Astrocyte (in vitro differentiated cells and primary cell): Measurements from ENCODE around the gene LPIN3.

Experiments used
- CTCF ChIP-seq: IDR thresholded peaks from 2 replicates; pipeline ENCODE4 v1.5.1; 2011; ENCODE audit warnings: low read depth, mild to moderate bottlenecking, inconsistent platforms, low read length, moderate library complexity; ENCODE audit not compliant: insufficient read depth
- EZH2 ChIP-seq: IDR thresholded peaks from 2 replicates; pipeline ENCODE4 v1.6.1; 2012; ENCODE audit warnings: mild to moderate bottlenecking, low read length, inconsistent platforms; ENCODE audit not compliant: insufficient read depth

GRCh38 chr20:41314386-41314785 lies 26.2 kb upstream of the LPIN3 start:
- TF ChIP-seq EZH2 (no peak), CTCF (no peak)
